H9 (cell line): ENCODE measurements around the gene SLC16A10. TPM values are rescaled to one million over a fixed set of nuclear protein-coding genes. Genes with fewer than 3 reads are reported as not detected.

Experiments
- DNase-seq: peaks from one replicate; pipeline ENCODE4 v3.0.0-alpha.2; 2017
- H2AFZ ChIP-seq: one replicate; pipeline ENCODE4 v1.6.1; 2013; ENCODE audit warnings: mild to moderate bottlenecking, low read length, control low read depth, moderate library complexity
- H2AK5ac ChIP-seq: 2 replicates; pipeline ENCODE4 v1.6.1; 2013; ENCODE audit warnings: low read length, control low read depth, mixed read lengths; ENCODE audit not compliant: insufficient read length
- H2BK120ac ChIP-seq: one replicate; pipeline ENCODE4 v1.6.1; 2013; ENCODE audit warnings: low read depth, mild to moderate bottlenecking, low read length, control low read depth, inconsistent platforms; ENCODE audit not compliant: poor library complexity, severe bottlenecking
- H2BK12ac ChIP-seq: 2 replicates; pipeline ENCODE4 v1.6.1; 2013; ENCODE audit warnings: low read length, control low read depth, mixed read lengths, low read depth; ENCODE audit not compliant: insufficient read length
- H2BK15ac ChIP-seq: 2 replicates; pipeline ENCODE4 v1.6.1; 2013; ENCODE audit warnings: low read depth, low read length, control low read depth
- H2BK20ac ChIP-seq: one replicate; pipeline ENCODE4 v1.6.1; 2013; ENCODE audit warnings: low read depth, mild to moderate bottlenecking, low read length, control low read depth, inconsistent platforms; ENCODE audit not compliant: poor library complexity, severe bottlenecking
- H2BK5ac ChIP-seq: 2 replicates; pipeline ENCODE4 v1.6.1; 2013; ENCODE audit warnings: low read length, control low read depth, mixed read lengths; ENCODE audit not compliant: insufficient read length
- H3K14ac ChIP-seq: 2 replicates; pipeline ENCODE4 v1.6.1; 2013; ENCODE audit warnings: low read length, control low read depth; ENCODE audit not compliant: insufficient read depth
- H3K18ac ChIP-seq: 2 replicates; pipeline ENCODE4 v1.6.1; 2013; ENCODE audit warnings: low read depth, mild to moderate bottlenecking, mixed read lengths, low read length, control low read depth; ENCODE audit not compliant: insufficient read length
- H3K23ac ChIP-seq: 2 replicates; pipeline ENCODE4 v1.6.1; 2013; ENCODE audit warnings: low read length, control low read depth, mixed read lengths, low read depth; ENCODE audit not compliant: insufficient read length
- H3K23me2 ChIP-seq: 2 replicates; pipeline ENCODE4 v1.6.1; 2013; ENCODE audit warnings: low read depth, mild to moderate bottlenecking, mixed read lengths, low read length, control low read depth; ENCODE audit not compliant: insufficient read length, poor library complexity, severe bottlenecking
- H3K27ac ChIP-seq: 2 replicates; pipeline ENCODE4 v1.5.1; 2013; ENCODE audit warnings: low read length, control low read depth, mixed read lengths, low read depth; ENCODE audit not compliant: insufficient read length
- H3K27me3 ChIP-seq: 2 replicates; pipeline ENCODE4 v1.6.1; 2013; ENCODE audit warnings: low read length, control low read depth, inconsistent platforms; ENCODE audit not compliant: insufficient read depth
- H3K4ac ChIP-seq: 2 replicates; pipeline ENCODE4 v1.6.1; 2013; ENCODE audit warnings: low read depth, mild to moderate bottlenecking, control low read depth, inconsistent platforms, low read length, moderate library complexity
- H3K4me1 ChIP-seq: 2 replicates; pipeline ENCODE4 v1.6.1; 2013; ENCODE audit warnings: low read length, control low read depth, inconsistent platforms; ENCODE audit not compliant: insufficient read depth
- H3K4me2 ChIP-seq: 2 replicates; pipeline ENCODE4 v1.6.1; 2013; ENCODE audit warnings: low read length, control low read depth, mixed read lengths; ENCODE audit not compliant: insufficient read length, insufficient read depth
- H3K56ac ChIP-seq: 2 replicates; pipeline ENCODE4 v1.6.1; 2013; ENCODE audit warnings: low read depth, mild to moderate bottlenecking, mixed read lengths, low read length, control low read depth; ENCODE audit not compliant: insufficient read length
- H3K79me1 ChIP-seq: 2 replicates; pipeline ENCODE4 v1.6.1; 2013; ENCODE audit warnings: low read depth, mild to moderate bottlenecking, moderate library complexity, low read length, control low read depth, inconsistent platforms; ENCODE audit not compliant: insufficient read depth, poor library complexity, severe bottlenecking
- H3K79me2 ChIP-seq: 2 replicates; pipeline ENCODE4 v1.6.1; 2013; ENCODE audit warnings: low read length, control low read depth, inconsistent platforms; ENCODE audit not compliant: insufficient read depth
- H3K9ac ChIP-seq: 2 replicates; pipeline ENCODE4 v1.6.1; 2013; ENCODE audit warnings: low read length, control low read depth, mixed read lengths; ENCODE audit not compliant: insufficient read length; ENCODE audit errors: extremely low read depth
- H3K9me3 ChIP-seq: one replicate; pipeline ENCODE4 v1.6.1; 2013; ENCODE audit warnings: low read depth, low read length, inconsistent platforms; ENCODE audit not compliant: control insufficient read depth
- H3T11ph ChIP-seq: one replicate; pipeline ENCODE4 v1.6.1; 2013; ENCODE audit warnings: mild to moderate bottlenecking, low read length, control low read depth, inconsistent platforms
- H4K20me1 ChIP-seq: one replicate; pipeline ENCODE4 v1.6.1; 2013; ENCODE audit not compliant: control insufficient read depth, insufficient read length, insufficient read depth
- H4K5ac ChIP-seq: 2 replicates; pipeline ENCODE4 v1.6.1; 2013; ENCODE audit warnings: low read depth, mild to moderate bottlenecking, mixed read lengths, low read length, control low read depth; ENCODE audit not compliant: insufficient read length
- H4K8ac ChIP-seq: replicated peaks from 2 replicates; pipeline ENCODE4 v1.6.1; 2013; ENCODE audit warnings: low read length, control low read depth, mixed read lengths, low read depth; ENCODE audit not compliant: insufficient read length
- H4K91ac ChIP-seq: 2 replicates; pipeline ENCODE4 v1.6.1; 2013; ENCODE audit warnings: low read depth, mild to moderate bottlenecking, moderate library complexity, mixed read lengths, low read length, control low read depth; ENCODE audit not compliant: insufficient read length
- H3K27ac Mint-ChIP-seq, 3 experiments: 2 replicates in 2 of 3; 3 replicates in 1 of 3; pipeline ENCODE4 v1.8.0; 2020 to 2021; ENCODE audit warnings: mixed read lengths in 3 of 3, mild to moderate bottlenecking in 1 of 3, moderate library complexity in 1 of 3
- H3K27me3 Mint-ChIP-seq: 2 replicates; pipeline ENCODE4 v1.8.0; 2021; ENCODE audit warnings: low read depth, mild to moderate bottlenecking, moderate library complexity, mixed read lengths
- H3K36me3 Mint-ChIP-seq, 3 experiments: 2 replicates in 2 of 3; 3 replicates in 1 of 3; pipeline ENCODE4 v1.8.0; 2020 to 2021; ENCODE audit warnings: low read depth in 3 of 3, mixed read lengths in 3 of 3; ENCODE audit not compliant: insufficient read depth in 1 of 3
- H3K4me1 Mint-ChIP-seq, 2 experiments: 2 replicates each; pipeline ENCODE4 v1.8.0; 2020; ENCODE audit warnings: mixed read lengths in 2 of 2
- H3K4me3 Mint-ChIP-seq, 2 experiments: 2 replicates in 1 of 2; 3 replicates in 1 of 2; pipeline ENCODE4 v1.8.0; 2020 to 2021; ENCODE audit warnings: mild to moderate bottlenecking in 2 of 2, mixed read lengths in 2 of 2, moderate library complexity in 1 of 2
- H3K9me3 Mint-ChIP-seq, 2 experiments: 2 replicates in 1 of 2; 3 replicates in 1 of 2; pipeline ENCODE4 v1.8.0; 2020; ENCODE audit warnings: mild to moderate bottlenecking in 2 of 2, mixed read lengths in 2 of 2, moderate library complexity in 1 of 2
- CTCF ChIP-seq: fragments of 200-600 bp; sonication (generic); conservative IDR thresholded peaks from 3 replicates; pipeline ENCODE4 v1.8.0; 2021; ENCODE audit warnings: antibody characterized with exemption, mild to moderate bottlenecking
- WGBS: extraction: QIAGEN DNeasy Blood & Tissue Kit; methylation state at CpG from one replicate; pipeline ENCODE4 v1.1.7; 2013; ENCODE audit warnings: missing lambda C conversion rate, low lambda C conversion rate, mixed read lengths; ENCODE audit not compliant: insufficient read length; ENCODE audit errors: extremely low coverage; 5-methylcytosine and 5-hydroxymethylcytosine counted together
- total RNA-seq: library from RNA; stranded (reverse); gene quantifications from 2 replicates; pipeline ENCODE4 v1.2.1, GENCODE V29; 2021

SLC16A10 gene
- total RNA-seq, 1 experiment from 2014 or later, result 11.4 TPM

GRCh38 chr6:111114482-111114881 is 27.2 kb downstream of the SLC16A10 start:
- Histone ChIP-seq H3K9me3 (no peaks in the 10 kb centered on the region), H4K5ac (no peak overlapping the region), H3K18ac (no peak overlapping the region), H2BK20ac (no peak overlapping the region), H3K56ac (no peak overlapping the region), H2BK5ac (no peak overlapping the region), H2BK12ac (no peak overlapping the region), H4K20me1 (no peaks in the 10 kb centered on the region), H2AK5ac (no peak overlapping the region), H2AFZ (no peak overlapping the region), H3T11ph (no peak overlapping the region), H3K79me2 (no peaks in the 10 kb centered on the region; the same call in 1 of the 2 replicates), H3K9ac (no peak overlapping the region), H3K14ac (no peak overlapping the region), H3K79me1 (no peaks in the 10 kb centered on the region), H3K27me3 (no peaks in the 10 kb centered on the region), H3K4me2 (no peak overlapping the region), H3K23ac (no peak overlapping the region), H4K8ac (no peak overlapping the region), H2BK15ac (no peak overlapping the region), H3K4ac (no peak overlapping the region), H2BK120ac (no peak overlapping the region), H3K23me2 (no peaks in the 10 kb centered on the region), H4K91ac (no peak overlapping the region), H3K27ac (no peak overlapping the region), H3K4me1 (peaks cover 2% of the 10 kb centered on the region; the same call in 1 of the 2 replicates)
- H3K4me1 Mint-ChIP-seq, result peaks cover 10% of the 10 kb centered on the region in 2 experiments
- no peaks in the 10 kb centered on the region; a peak in 1 of 7 replicates for H3K36me3 Mint-ChIP-seq
- TF ChIP-seq CTCF, result no peak
- H3K9me3 Mint-ChIP-seq, result no peaks in the 10 kb centered on the region
- H3K4me3 Mint-ChIP-seq, result no peak overlapping the region
- WGBS, result no CpG with 5 or more reads among the region's 1 CpG
- H3K27ac Mint-ChIP-seq, result no peak overlapping the region
- H3K27me3 Mint-ChIP-seq, result no peaks in the 10 kb centered on the region
- DNase-seq, result no peak
